KOPT-K1 (cell line): ENCODE data around the gene VIT.

Experiments used
- H3K27ac ChIP-seq: fragments of 200-600 bp; sonication (generic); 2 replicates; pipeline ENCODE4 v1.5.1; 2016; ENCODE audit warnings: antibody characterized with exemption, mild to moderate bottlenecking, low read depth, low read length; ENCODE audit not compliant: poor library complexity, severe bottlenecking
- H3K36me3 ChIP-seq: fragments of 200-600 bp; sonication (generic); 2 replicates; pipeline ENCODE4 v1.5.1; 2017; ENCODE audit warnings: antibody characterized with exemption, mild to moderate bottlenecking, low read length, moderate library complexity; ENCODE audit not compliant: insufficient read depth
- H3K9me3 ChIP-seq: fragments of 200-600 bp; sonication (generic); 2 replicates; pipeline ENCODE4 v1.5.1; 2017; ENCODE audit warnings: antibody characterized with exemption, low read length, mild to moderate bottlenecking; ENCODE audit not compliant: insufficient read depth, poor library complexity, severe bottlenecking

VIT gene

GRCh38 chr2:36711741-36712314, 15.3 kb downstream of the VIT start:
- H3K36me3 ChIP-seq, result no peaks in the 10 kb centered on the region
- peaks cover 15% of the 10 kb centered on the region for H3K9me3 ChIP-seq
- H3K27ac ChIP-seq, result no peak overlapping the region

GRCh38 chr2:36713310-36713709, 16.8 kb downstream of the VIT start:
- Histone ChIP-seq H3K9me3 (peaks cover 15% of the 10 kb centered on the region), H3K27ac (no peak overlapping the region), H3K36me3 (no peaks in the 10 kb centered on the region)

GRCh38 chr2:36716111-36716510, 19.6 kb downstream of the VIT start:
- Histone ChIP-seq H3K36me3 (no peaks in the 10 kb centered on the region), H3K27ac (no peak overlapping the region), H3K9me3 (peaks cover 13% of the 10 kb centered on the region)

- H3K27ac ChIP-seq, result no peak overlapping the region
- peaks cover 6% of the 10 kb centered on the region for H3K9me3 ChIP-seq
- H3K36me3 ChIP-seq, result no peaks in the 10 kb centered on the region
These were observed 21.2 kb downstream of the VIT start for GRCh38 chr2:36717603-36718266.

- Histone ChIP-seq H3K9me3 (peaks cover 10% of the 10 kb centered on the region), H3K36me3 (no peaks in the 10 kb centered on the region), H3K27ac (no peak overlapping the region)
These were observed 31.0 kb downstream of the VIT start for GRCh38 chr2:36727550-36727949.

- Histone ChIP-seq H3K36me3 (no peaks in the 10 kb centered on the region), H3K9me3 (peaks cover 10% of the 10 kb centered on the region), H3K27ac (no peak overlapping the region)
These were observed 32.6 kb downstream of the VIT start for GRCh38 chr2:36729067-36729466.

GRCh38 chr2:36731941-36732672, 35.6 kb downstream of the VIT start:
- H3K9me3 ChIP-seq, result peaks cover 10% of the 10 kb centered on the region
- no peaks in the 10 kb centered on the region for H3K36me3 ChIP-seq
- no peak overlapping the region for H3K27ac ChIP-seq

GRCh38 chr2:36732673-36733036, 36.1 kb downstream of the VIT start:
- Histone ChIP-seq H3K27ac (no peak overlapping the region), H3K36me3 (no peaks in the 10 kb centered on the region), H3K9me3 (peaks cover 10% of the 10 kb centered on the region)

GRCh38 chr2:36733215-36733614, 36.7 kb downstream of the VIT start:
- Histone ChIP-seq H3K27ac (no peak overlapping the region), H3K9me3 (peaks cover 10% of the 10 kb centered on the region), H3K36me3 (no peaks in the 10 kb centered on the region)

- H3K36me3 ChIP-seq, result no peaks in the 10 kb centered on the region
- no peak overlapping the region for H3K27ac ChIP-seq
- H3K9me3 ChIP-seq, result peaks cover 10% of the 10 kb centered on the region
These were observed 37.8 kb downstream of the VIT start for GRCh38 chr2:36734304-36734703.

GRCh38 chr2:36737131-36737750, 40.7 kb downstream of the VIT start:
- Histone ChIP-seq H3K27ac (no peak overlapping the region), H3K9me3 (no peaks in the 10 kb centered on the region), H3K36me3 (no peaks in the 10 kb centered on the region)

- no peaks in the 10 kb centered on the region for H3K9me3 ChIP-seq
- no peak overlapping the region for H3K27ac ChIP-seq
- H3K36me3 ChIP-seq, result no peaks in the 10 kb centered on the region
These were observed 43.6 kb downstream of the VIT start for GRCh38 chr2:36740061-36740460.

- H3K9me3 ChIP-seq, result no peaks in the 10 kb centered on the region
- no peaks in the 10 kb centered on the region for H3K36me3 ChIP-seq
- no peak overlapping the region for H3K27ac ChIP-seq
These were observed 44.8 kb downstream of the VIT start for GRCh38 chr2:36741188-36741837.

- Histone ChIP-seq H3K36me3 (no peaks in the 10 kb centered on the region), H3K27ac (no peak overlapping the region), H3K9me3 (no peaks in the 10 kb centered on the region)
These were observed 47.4 kb downstream of the VIT start for GRCh38 chr2:36743954-36744353.

- no peak overlapping the region for H3K27ac ChIP-seq
- no peaks in the 10 kb centered on the region for H3K36me3 ChIP-seq
- H3K9me3 ChIP-seq, result no peaks in the 10 kb centered on the region
These were observed 51.7 kb downstream of the VIT start for GRCh38 chr2:36748166-36748565.
